ENCODE data around the gene ITPR3.
"Not testable (repeated sequence)": the region's sequence is repeated elsewhere in the genome, so short reads cannot be mapped to it uniquely, and the experiment has no call there.

GRCh38 chr6:33596894-33597293, 24.2 kb upstream of the ITPR3 start:
- not testable (repeated sequence) for TF ChIP-seq NFE2L2 (IDR thresholded peaks at IDR 0.05; ENCODE audit: low read length); EP300 (IDR thresholded peaks at IDR 0.05; ENCODE audit: low read depth in 2 of 2, low read length in 2 of 2); EP300 (CRISPR knock-in tag; IDR thresholded peaks at IDR 0.05; ENCODE audit: borderline replicate concordance); FOSL1 (CRISPR knock-in tag; IDR thresholded peaks at IDR 0.05; ENCODE audit: borderline replicate concordance); ZXDC (CRISPR knock-in tag; IDR thresholded peaks at IDR 0.05); GABPA (IDR thresholded peaks at IDR 0.05; ENCODE audit: low read depth, low read length); GABPA (CRISPR knock-in tag; IDR thresholded peaks at IDR 0.05; ENCODE audit: low read depth)

Measured in HepG2 (cell line).